Tibial artery (tissue), 4 donors: ENCODE results near the gene BICDL1.

Experiments used
- DNase-seq, 2 donors: peaks; one replicate each; pipeline ENCODE4 v3.0.0-alpha.2; 2019
- H3K27ac ChIP-seq, 2 donors: fragments of 200-600 bp; sonication (generic) in 1 of 2; 1 replicate in 1 of 2; 2 replicates in 1 of 2; pipeline ENCODE4 v1.5.1; 2018 to 2019; ENCODE audit warnings: mild to moderate bottlenecking in 1 of 2
- H3K27me3 ChIP-seq, 2 donors: fragments of 200-600 bp; sonication (generic) in 1 of 2; one replicate each; pipeline versions ENCODE4 v1.5.1 to v1.6.0; 2016 to 2019
- H3K36me3 ChIP-seq, 3 donors: fragments of 200-600 bp; sonication (generic) in 2 of 3; one replicate each; pipeline ENCODE4 v1.5.1; 2016 to 2019; ENCODE audit warnings: mild to moderate bottlenecking in 2 of 3
- H3K4me1 ChIP-seq, 4 donors: fragments of 200-600 bp; sonication (generic) in 2 of 4; 1 replicate in 3 of 4; 2 replicates in 1 of 4; pipeline ENCODE4 v1.5.1; 2016 to 2019
- H3K4me3 ChIP-seq, 2 donors: fragments of 200-600 bp; sonication (generic) in 1 of 2; 1 replicate in 1 of 2; 2 replicates in 1 of 2; pipeline ENCODE4 v1.5.1; 2018 to 2019; ENCODE audit warnings: mild to moderate bottlenecking in 2 of 2
- H3K9me3 ChIP-seq, 3 donors: fragments of 200-600 bp; sonication (generic) in 1 of 3; one replicate each; pipeline ENCODE4 v1.5.1; 2016 to 2019
- intact Hi-C: fragments of 100-400 bp; cut with DNase I; formaldehyde crosslinking; loops from one replicate; pipeline ENCODE4 v1.15.0; 2023; ENCODE audit warnings: low total_unique reads
- TF ChIP-seq, protein P1 (sequence below), 2 experiments: fragments of 200-600 bp in 1 of 2; fragments of 450-650 bp in 1 of 2; IDR thresholded peaks; one replicate each; pipeline ENCODE4 v1.5.1; 2017 to 2019; ENCODE audit warnings: antibody characterized with exemption in 2 of 2, mild to moderate bottlenecking in 1 of 2, moderate library complexity in 1 of 2

BICDL1 gene

DNA sequence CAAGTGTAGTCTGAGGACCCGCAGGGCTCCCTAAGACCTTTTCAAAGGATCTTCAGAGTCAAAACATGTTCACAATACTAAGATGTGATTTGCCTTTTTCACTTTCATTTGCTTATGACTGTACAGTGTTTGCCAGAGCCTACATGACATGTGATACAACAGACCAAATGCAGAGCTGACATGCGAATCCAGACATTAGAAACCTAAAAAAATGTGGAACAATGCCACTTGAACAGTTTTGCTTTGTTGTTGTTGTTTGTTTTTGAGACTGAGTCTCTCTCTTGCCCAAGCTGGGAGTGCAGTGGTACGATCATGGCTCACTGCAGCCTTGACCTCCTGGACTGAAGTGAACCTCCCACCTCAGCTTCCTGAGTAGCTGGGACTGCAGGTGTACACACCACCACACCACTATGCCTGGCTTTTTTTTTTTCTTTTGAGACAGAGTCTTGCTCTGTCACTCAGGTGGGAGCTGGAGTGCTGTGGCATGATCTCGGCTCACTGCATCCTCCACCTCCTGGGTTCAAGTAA, 132.8 kb downstream of the BICDL1 start:
- H3K27me3 ChIP-seq = no peaks in the 10 kb centered on the region
- TF ChIP-seq, protein P1, sequence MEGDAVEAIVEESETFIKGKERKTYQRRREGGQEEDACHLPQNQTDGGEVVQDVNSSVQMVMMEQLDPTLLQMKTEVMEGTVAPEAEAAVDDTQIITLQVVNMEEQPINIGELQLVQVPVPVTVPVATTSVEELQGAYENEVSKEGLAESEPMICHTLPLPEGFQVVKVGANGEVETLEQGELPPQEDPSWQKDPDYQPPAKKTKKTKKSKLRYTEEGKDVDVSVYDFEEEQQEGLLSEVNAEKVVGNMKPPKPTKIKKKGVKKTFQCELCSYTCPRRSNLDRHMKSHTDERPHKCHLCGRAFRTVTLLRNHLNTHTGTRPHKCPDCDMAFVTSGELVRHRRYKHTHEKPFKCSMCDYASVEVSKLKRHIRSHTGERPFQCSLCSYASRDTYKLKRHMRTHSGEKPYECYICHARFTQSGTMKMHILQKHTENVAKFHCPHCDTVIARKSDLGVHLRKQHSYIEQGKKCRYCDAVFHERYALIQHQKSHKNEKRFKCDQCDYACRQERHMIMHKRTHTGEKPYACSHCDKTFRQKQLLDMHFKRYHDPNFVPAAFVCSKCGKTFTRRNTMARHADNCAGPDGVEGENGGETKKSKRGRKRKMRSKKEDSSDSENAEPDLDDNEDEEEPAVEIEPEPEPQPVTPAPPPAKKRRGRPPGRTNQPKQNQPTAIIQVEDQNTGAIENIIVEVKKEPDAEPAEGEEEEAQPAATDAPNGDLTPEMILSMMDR (IDR thresholded peaks at IDR 0.05) = no peak
- H3K36me3 ChIP-seq = peaks cover 0 to 8% (median 3%) of the 10 kb centered on the region in 3 donors
- peaks cover 0 to 18% (median 8%) of the 10 kb centered on the region in 4 donors for H3K4me1 ChIP-seq
- no peak overlapping the region for H3K27ac ChIP-seq
- intact Hi-C loops = no loop called here
- no peaks in the 10 kb centered on the region for H3K9me3 ChIP-seq
- H3K4me3 ChIP-seq = no peak overlapping the region
- DNase-seq = no peak

DNA sequence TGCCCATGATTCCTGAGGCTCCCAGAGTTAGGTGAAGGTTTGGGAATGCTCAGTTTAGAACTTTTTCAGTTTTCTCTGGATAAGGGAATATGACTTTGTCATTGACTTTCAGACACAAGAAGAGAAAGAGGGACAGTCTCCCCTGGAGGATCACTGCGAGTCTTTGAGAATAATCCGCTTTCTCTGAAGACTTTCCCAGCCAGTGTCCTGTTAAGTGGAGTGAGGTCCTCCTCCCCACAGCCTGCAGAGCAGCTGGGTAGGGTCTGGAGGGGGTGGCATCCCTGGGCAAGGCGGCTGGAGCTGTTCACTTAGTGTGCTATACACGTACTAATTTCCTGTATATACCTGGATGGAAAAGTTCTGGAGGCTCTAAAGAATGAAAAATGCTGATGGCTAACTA, 136.0 kb downstream of the BICDL1 start:
- Histone ChIP-seq H3K4me1 (no peaks in the 10 kb centered on the region), H3K9me3 (no peaks in the 10 kb centered on the region), H3K27ac (no peak overlapping the region), H3K4me3 (no peak overlapping the region), H3K36me3 (peaks cover 29 to 40% (median 35%) of the 10 kb centered on the region in 3 donors), H3K27me3 (no peaks in the 10 kb centered on the region)
- TF ChIP-seq, protein P1 (IDR thresholded peaks at IDR 0.05) = no peak
- DNase-seq = no peak
- intact Hi-C loops = no loop called here

DNA sequence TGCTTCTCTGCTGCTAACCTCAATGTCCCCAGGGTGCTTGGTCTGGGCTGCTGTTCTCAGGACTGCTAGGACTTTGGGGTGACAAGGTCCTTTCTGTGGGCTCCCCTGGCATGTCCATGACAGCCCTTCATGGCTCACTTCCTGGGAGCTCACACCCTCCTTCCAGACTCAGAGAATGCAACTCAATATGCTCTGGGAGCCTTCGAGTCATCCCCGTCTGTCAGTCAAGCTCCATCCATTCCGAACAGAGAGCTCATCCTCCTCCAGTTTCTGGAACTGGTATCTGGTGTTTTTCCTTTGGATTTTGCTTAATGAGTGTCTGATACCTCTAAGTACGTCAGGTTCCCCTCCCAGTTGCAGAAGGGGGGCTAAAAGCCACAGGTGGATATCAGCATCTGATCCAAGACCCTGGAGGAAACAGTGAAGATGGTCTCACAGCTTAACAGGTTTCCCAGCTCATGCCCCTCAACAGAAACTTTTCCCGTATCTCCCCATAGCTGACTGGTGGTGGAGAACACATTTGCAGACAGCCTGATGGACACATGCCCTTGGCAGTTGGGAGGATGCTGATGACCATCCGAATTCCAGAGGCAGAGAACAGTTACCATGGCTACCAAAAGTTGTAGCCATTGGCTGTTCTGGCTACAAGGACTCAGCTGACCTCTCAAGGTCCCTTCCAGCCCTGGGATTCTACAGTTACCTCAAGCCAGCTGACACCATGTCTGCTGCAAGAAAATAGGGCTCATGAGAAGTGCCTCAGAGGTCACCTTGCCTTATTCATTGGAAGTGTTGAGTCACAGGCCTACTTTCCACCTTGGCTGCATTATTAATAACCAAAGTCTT, 137.0 kb downstream of the BICDL1 start:
- Histone ChIP-seq H3K27ac (no peak overlapping the region), H3K4me3 (no peak overlapping the region), H3K9me3 (no peaks in the 10 kb centered on the region), H3K36me3 (peaks cover 39 to 50% (median 45%) of the 10 kb centered on the region in 3 donors), H3K27me3 (no peaks in the 10 kb centered on the region), H3K4me1 (no peaks in the 10 kb centered on the region)
- intact Hi-C loops = no loop called here
- TF ChIP-seq, protein P1 (IDR thresholded peaks at IDR 0.05) = no peak
- DNase-seq = no peak

DNA sequence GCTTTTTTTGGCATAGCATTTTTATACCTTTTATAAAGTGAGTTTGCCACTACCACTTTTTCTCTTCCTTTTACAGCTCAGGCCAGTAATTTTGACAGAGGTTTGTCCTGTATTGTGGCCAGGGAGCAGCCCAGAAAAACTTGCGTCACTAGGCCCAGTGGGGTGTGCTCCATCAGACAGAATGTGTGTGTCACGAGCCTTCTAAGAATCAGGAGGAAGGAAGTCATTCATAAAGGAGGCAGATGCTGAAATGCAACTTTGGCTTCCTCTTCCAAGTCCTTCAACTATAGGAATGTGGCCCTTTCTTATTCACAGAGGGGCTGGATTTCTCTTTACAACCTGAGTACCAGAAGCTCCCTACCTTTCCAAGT, 137.6 kb downstream of the BICDL1 start:
- Histone ChIP-seq H3K27ac (no peak overlapping the region), H3K4me3 (no peak overlapping the region), H3K9me3 (no peaks in the 10 kb centered on the region), H3K4me1 (no peaks in the 10 kb centered on the region), H3K27me3 (no peaks in the 10 kb centered on the region), H3K36me3 (peaks cover 45 to 56% (median 51%) of the 10 kb centered on the region in 3 donors)
- intact Hi-C loops = no loop called here
- DNase-seq = peak; percentile 65 to 75
- TF ChIP-seq, protein P1 (IDR thresholded peaks at IDR 0.05) = no peak

DNA sequence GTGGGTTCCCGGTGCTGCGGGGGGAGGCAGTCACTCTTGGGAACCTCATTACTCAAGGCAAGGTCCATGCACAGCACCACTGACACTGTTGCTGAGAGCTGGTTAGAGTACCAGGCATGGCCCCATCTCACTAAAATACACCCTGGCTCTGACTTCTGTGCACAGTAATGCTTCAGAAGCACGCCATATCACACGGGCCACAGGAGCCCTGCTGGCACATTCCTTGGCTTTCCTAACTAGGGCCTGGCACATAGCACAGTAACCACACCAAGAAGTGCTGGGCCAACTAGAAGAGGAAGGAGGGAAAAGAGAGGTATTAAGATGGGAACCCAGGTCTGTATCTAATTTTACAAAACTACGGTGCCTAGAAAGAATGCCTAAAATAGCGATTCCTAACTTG, 141.0 kb downstream of the BICDL1 start:
- Histone ChIP-seq H3K27ac (no peak overlapping the region), H3K9me3 (no peaks in the 10 kb centered on the region), H3K4me3 (no peak overlapping the region), H3K27me3 (no peaks in the 10 kb centered on the region), H3K36me3 (peaks cover 77 to 90% (median 84%) of the 10 kb centered on the region in 3 donors), H3K4me1 (no peaks in the 10 kb centered on the region)
- TF ChIP-seq, protein P1 (IDR thresholded peaks at IDR 0.05) = no peak
- intact Hi-C loops = no loop called here
- DNase-seq = no peak
